GM12864 (cell line): ENCODE results near the gene NDST4.

Experiments
- DNase-seq: peaks from one replicate; pipeline ENCODE4 v3.0.0-alpha.2; 2011; ENCODE audit warnings: low read depth
- H3K4me3 ChIP-seq: 2 replicates; pipeline ENCODE4 v1.5.1; 2011; ENCODE audit warnings: mild to moderate bottlenecking, low read depth, low read length, control low read depth
- TF ChIP-seq, protein P1 (sequence below): IDR thresholded peaks from 2 replicates; pipeline ENCODE4 v1.5.1; 2011; ENCODE audit warnings: low read depth, mild to moderate bottlenecking, moderate library complexity, low read length, control low read depth, inconsistent platforms; ENCODE audit errors: missing control alignments

Gene NDST4

DNA sequence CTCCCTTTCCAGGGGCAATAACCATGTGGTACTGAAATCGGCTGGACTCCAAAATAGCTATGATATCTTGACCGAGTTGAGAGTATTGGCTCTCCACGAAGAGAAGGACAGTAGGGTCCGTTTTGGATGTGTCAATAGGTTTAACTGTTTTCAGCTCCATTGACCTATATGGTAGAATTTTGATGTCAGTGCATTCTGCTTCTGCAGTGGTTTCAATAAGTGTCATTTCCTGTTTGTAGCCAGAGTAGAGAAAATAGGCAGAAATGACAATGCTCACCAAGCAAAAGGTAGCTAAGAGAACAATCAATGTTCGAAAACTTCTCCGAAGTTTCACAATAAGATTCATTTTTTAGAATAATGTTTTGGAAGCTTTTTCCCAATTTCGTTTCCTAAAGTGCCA is 36.7 kb downstream of the NDST4 start:
- no peak for DNase-seq
- TF ChIP-seq, protein P1, sequence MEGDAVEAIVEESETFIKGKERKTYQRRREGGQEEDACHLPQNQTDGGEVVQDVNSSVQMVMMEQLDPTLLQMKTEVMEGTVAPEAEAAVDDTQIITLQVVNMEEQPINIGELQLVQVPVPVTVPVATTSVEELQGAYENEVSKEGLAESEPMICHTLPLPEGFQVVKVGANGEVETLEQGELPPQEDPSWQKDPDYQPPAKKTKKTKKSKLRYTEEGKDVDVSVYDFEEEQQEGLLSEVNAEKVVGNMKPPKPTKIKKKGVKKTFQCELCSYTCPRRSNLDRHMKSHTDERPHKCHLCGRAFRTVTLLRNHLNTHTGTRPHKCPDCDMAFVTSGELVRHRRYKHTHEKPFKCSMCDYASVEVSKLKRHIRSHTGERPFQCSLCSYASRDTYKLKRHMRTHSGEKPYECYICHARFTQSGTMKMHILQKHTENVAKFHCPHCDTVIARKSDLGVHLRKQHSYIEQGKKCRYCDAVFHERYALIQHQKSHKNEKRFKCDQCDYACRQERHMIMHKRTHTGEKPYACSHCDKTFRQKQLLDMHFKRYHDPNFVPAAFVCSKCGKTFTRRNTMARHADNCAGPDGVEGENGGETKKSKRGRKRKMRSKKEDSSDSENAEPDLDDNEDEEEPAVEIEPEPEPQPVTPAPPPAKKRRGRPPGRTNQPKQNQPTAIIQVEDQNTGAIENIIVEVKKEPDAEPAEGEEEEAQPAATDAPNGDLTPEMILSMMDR = no peak
- H3K4me3 ChIP-seq = no peak overlapping the region

- DNase-seq = no peak
- TF ChIP-seq, protein P1 = no peak
- H3K4me3 ChIP-seq = no peak overlapping the region
Measured at GRCh38 chr4:115058533-115058932, 54.9 kb downstream of the NDST4 start.

DNA sequence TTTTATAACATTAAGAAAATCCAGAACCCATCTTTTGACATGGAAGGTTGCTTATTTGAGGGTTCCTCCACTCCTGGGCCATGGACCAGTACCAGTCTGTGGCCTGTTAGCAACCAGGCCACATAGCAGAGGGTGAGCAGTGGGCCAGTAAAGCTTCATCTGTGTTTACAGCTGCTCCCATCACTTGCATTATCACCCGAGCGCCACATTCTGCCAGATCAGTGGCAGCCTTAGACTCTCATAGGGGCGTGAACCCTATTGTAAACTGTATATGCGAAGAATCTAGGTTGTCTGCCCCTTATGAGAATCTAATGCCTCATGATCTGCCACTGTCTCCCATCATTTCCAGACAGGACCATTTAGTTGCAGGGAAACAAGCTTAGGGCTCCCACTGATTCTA is 58.6 kb downstream of the NDST4 start:
- no peak for DNase-seq
- TF ChIP-seq, protein P1 = no peak
- no peak overlapping the region for H3K4me3 ChIP-seq

DNA sequence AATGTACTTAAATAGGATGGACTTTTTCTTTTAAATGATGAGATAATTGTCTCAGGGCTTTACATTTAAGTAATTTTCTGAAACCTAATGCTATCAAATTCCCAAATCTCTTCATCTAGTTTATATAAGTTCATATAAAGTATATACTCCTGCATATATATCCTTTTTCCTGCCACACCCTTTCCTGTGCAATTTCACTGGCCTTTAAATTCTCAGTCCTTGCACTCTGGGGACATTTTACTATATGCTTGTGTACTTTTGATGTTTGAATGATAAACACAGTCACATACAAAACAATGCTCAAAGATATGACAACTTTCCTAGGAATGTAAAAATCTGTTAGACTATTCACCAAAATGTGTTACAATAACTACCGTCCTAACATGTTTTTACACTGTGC is 60.1 kb downstream of the NDST4 start:
- TF ChIP-seq, protein P1 = no peak
- H3K4me3 ChIP-seq = no peak overlapping the region
- no peak for DNase-seq

DNA sequence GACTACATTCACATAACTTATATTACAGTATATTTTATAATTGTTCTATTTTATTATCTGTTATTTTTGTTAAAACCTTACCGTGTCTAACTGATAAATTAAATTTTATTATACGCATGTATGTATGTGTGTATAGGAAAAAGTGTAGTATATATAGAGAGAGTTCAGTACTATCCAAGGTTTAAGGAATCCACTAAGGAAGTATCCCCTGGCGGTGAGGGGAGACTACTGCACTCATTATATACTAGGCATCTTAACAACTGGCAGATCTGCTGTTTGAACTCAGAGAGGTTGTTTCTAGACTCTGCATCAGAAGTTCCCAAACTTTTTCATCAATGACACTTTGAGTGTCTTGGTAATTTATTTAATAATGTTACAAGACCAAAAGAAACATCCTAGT is 70.9 kb downstream of the NDST4 start:
- TF ChIP-seq, protein P1 = peak; percentile 47
- no peak for DNase-seq

DNA sequence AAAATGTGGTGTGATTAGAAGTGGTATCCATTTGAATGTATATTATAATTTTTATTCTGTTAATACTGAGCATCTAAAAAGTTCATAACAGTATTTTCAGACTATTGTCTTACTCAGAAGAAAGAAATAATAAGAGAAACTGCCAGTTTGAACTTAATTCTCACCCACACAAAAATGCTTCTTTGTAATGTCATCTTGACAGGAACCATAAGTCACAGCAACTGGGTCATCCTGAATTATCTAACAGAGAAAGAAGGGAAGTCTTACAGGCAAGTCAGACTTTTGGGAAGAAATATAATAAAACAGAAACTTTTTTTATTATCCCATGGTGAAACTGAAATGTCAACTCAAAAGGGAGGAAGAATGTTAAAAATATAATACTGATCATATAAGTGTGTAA is 83.1 kb downstream of the NDST4 start:
- no peak for DNase-seq
- no peak overlapping the region for H3K4me3 ChIP-seq
- TF ChIP-seq, protein P1 = no peak

More for the DNA sequence above, 70.9 kb downstream of the NDST4 start:
- H3K4me3 ChIP-seq = no peak overlapping the region

DNA sequence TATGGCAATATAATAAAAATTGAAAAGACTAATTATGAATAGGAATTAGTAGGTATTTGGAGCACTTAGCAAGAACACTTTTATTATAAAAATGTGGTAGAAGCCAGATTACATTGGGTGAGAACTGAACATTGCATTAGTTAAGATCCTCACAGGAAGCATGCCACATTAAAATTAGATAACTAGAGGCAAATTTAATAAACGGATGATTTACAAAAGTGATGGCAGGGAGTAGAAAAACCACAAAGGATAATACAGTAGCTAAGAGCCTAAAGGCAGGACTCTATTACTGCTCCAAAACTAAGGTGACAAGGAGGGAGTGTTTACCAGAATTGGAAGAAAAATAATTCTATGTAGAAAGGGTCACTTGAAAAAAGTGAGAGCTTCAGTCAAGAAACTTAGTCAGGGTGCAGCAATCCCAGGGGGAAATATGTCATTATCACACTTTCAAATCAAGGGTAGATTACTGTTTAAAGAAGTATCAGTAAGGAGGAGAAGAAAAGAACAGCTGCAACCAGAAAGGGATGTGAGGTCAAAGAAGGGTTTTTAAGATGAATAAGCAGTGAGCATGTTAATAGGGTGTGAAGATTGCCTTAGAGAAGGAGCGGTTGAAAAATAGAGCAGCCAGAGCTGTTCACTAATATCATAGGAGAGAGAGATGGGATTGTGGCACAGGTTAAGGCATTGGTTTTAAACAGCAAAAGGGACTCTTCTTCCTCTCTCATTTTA is 84.6 kb downstream of the NDST4 start:
- no peak overlapping the region for H3K4me3 ChIP-seq
- TF ChIP-seq, protein P1 = no peak
- DNase-seq = no peak
